IMR-90 (cell line): Measurements from ENCODE around the gene RAB27B. TPM values are rescaled to one million over a fixed set of nuclear protein-coding genes. Genes with fewer than 3 reads are reported as not detected.

Experiments
- ATAC-seq: fragments of 200-7000 bp; cut with Tn5 transposase; 2 replicates; pipeline ENCODE4 v1.9.1; 2020; ENCODE audit warnings: low read depth, mild to moderate bottlenecking, moderate library complexity
- BruUV-seq: library from RNA; stranded (reverse); fragments of 400-500 nt; replicated peaks from 2 replicates; lab custom pipeline; 2021; lab: Mats Ljungman, UMichigan
- CTCF ChIA-PET: fragments of 300-600 bp; formaldehyde crosslinking; extraction: SDS; loops from one replicate; lab custom pipeline; 2021; ENCODE audit warnings: antibody characterized with exemption; lab: Yijun Ruan, JAX
- POLR2A ChIA-PET: fragments of 300-600 bp; sonication (Branson Sonifier 250); formaldehyde crosslinking; loops from one replicate; lab custom pipeline; 2022; ENCODE audit warnings: antibody characterized with exemption; ENCODE audit not compliant: unreplicated experiment; lab: Charles Lee
- DNase-seq: peaks from one replicate; pipeline ENCODE4 v3.0.0; 2013
- H2AFZ ChIP-seq: replicated peaks from 2 replicates; pipeline ENCODE3; 2013; ENCODE audit warnings: low read length, mild to moderate bottlenecking; ENCODE audit not compliant: poor library complexity
- H2AK5ac ChIP-seq: 2 replicates; pipeline ENCODE4 v1.6.1; 2013; ENCODE audit warnings: low read depth, low read length, inconsistent platforms
- H2AK9ac ChIP-seq: replicated peaks from 2 replicates; pipeline ENCODE3; 2013; ENCODE audit warnings: mild to moderate bottlenecking, low read depth, low read length, moderate library complexity; ENCODE audit not compliant: poor library complexity
- H2BK120ac ChIP-seq: 2 replicates; pipeline ENCODE4 v1.6.1; 2013; ENCODE audit warnings: low read depth, low read length, inconsistent platforms
- H2BK15ac ChIP-seq: 3 replicates; pipeline ENCODE4 v1.6.1; 2013; ENCODE audit warnings: low read depth, low read length, inconsistent platforms
- H2BK20ac ChIP-seq: 2 replicates; pipeline ENCODE4 v1.6.1; 2013; ENCODE audit warnings: low read depth, mild to moderate bottlenecking, inconsistent platforms, low read length, moderate library complexity
- H2BK5ac ChIP-seq: 2 replicates; pipeline ENCODE4 v1.6.1; 2013; ENCODE audit warnings: mild to moderate bottlenecking, low read depth, low read length, inconsistent platforms; ENCODE audit not compliant: poor library complexity, severe bottlenecking
- H3K14ac ChIP-seq: replicated peaks from 2 replicates; pipeline ENCODE4 v1.6.1; 2013; ENCODE audit warnings: low read depth, low read length, inconsistent platforms
- H3K18ac ChIP-seq: 2 replicates; pipeline ENCODE4 v1.6.1; 2013; ENCODE audit warnings: low read depth, low read length, control low read depth
- H3K23ac ChIP-seq: 2 replicates; pipeline ENCODE4 v1.6.1; 2013; ENCODE audit warnings: low read depth, low read length, inconsistent platforms
- H3K27ac ChIP-seq: 2 replicates; pipeline ENCODE4 v1.5.1; 2013; ENCODE audit warnings: mild to moderate bottlenecking, control low read depth, low read length; ENCODE audit not compliant: insufficient read depth
- H3K27me3 ChIP-seq: 2 replicates; pipeline ENCODE4 v1.6.1; 2013; ENCODE audit warnings: low read length; ENCODE audit not compliant: control insufficient read depth, insufficient read depth
- H3K36me3 ChIP-seq: 2 replicates; pipeline ENCODE4 v1.6.1; 2013; ENCODE audit warnings: low read length, mixed read lengths; ENCODE audit not compliant: control insufficient read depth, insufficient read depth
- H3K4ac ChIP-seq: 2 replicates; pipeline ENCODE4 v1.6.1; 2013; ENCODE audit warnings: low read depth, low read length, inconsistent platforms
- H3K4me1 ChIP-seq: 2 replicates; pipeline ENCODE4 v1.6.1; 2013; ENCODE audit warnings: low read length, mixed read lengths; ENCODE audit not compliant: control insufficient read depth, insufficient read depth
- H3K4me2 ChIP-seq: 2 replicates; pipeline ENCODE4 v1.6.1; 2013; ENCODE audit warnings: low read depth, mild to moderate bottlenecking, control low read depth, low read length, moderate library complexity
- H3K4me3 ChIP-seq: 2 replicates; pipeline ENCODE4 v1.5.1; 2013; ENCODE audit warnings: low read depth, mild to moderate bottlenecking, control low read depth, low read length, moderate library complexity; ENCODE audit not compliant: insufficient read depth
- H3K56ac ChIP-seq: 2 replicates; pipeline ENCODE4 v1.6.1; 2013; ENCODE audit warnings: low read length, inconsistent platforms; ENCODE audit not compliant: insufficient read depth; ENCODE audit errors: extremely low read depth
- H3K79me1 ChIP-seq, 2 experiments: 2 replicates each; pipeline ENCODE4 v1.6.1; 2013; ENCODE audit warnings: low read length in 2 of 2, inconsistent platforms in 1 of 2, low read depth in 1 of 2
- H3K9ac ChIP-seq: 2 replicates; pipeline ENCODE4 v1.6.1; 2013; ENCODE audit warnings: low read depth, low read length, control low read depth
- H3K9me1 ChIP-seq: 2 replicates; pipeline ENCODE4 v1.6.1; 2013; ENCODE audit warnings: low read length, inconsistent platforms; ENCODE audit not compliant: insufficient read depth
- H3K9me3 ChIP-seq: 2 replicates; pipeline ENCODE4 v1.6.1; 2013; ENCODE audit warnings: low read length; ENCODE audit not compliant: control insufficient read depth, insufficient read depth
- H4K20me1 ChIP-seq: 2 replicates; pipeline ENCODE4 v1.6.1; 2013; ENCODE audit warnings: low read length, inconsistent platforms; ENCODE audit not compliant: insufficient read depth
- H4K5ac ChIP-seq: 2 replicates; pipeline ENCODE4 v1.6.1; 2013; ENCODE audit warnings: mild to moderate bottlenecking, low read depth, low read length, control low read depth
- H4K8ac ChIP-seq, 2 experiments: 2 replicates each; pipeline ENCODE4 v1.6.1; 2013; ENCODE audit warnings: low read depth in 2 of 2, low read length in 2 of 2, control low read depth in 1 of 2, inconsistent platforms in 1 of 2
- H4K91ac ChIP-seq: 2 replicates; pipeline ENCODE4 v1.6.1; 2013; ENCODE audit warnings: low read depth, low read length, inconsistent platforms; ENCODE audit not compliant: insufficient read depth
- CEBPB ChIP-seq: IDR thresholded peaks from 2 replicates; pipeline ENCODE4 v1.6.1; 2012; ENCODE audit warnings: low read depth, low read length, improper control_type of control experiment
- CHD1 ChIP-seq: IDR thresholded peaks from 2 replicates; pipeline ENCODE4 v1.6.1; 2012; ENCODE audit warnings: low read depth, low read length, improper control_type of control experiment
- CTCF ChIP-seq: conservative IDR thresholded peaks from 2 replicates; pipeline ENCODE4 v1.5.1; 2012; ENCODE audit warnings: mild to moderate bottlenecking, low read depth, low read length, improper control_type of control experiment
- RAD21 ChIP-seq: IDR thresholded peaks from 2 replicates; pipeline ENCODE4 v1.6.1; 2012; ENCODE audit warnings: low read length, improper control_type of control experiment
- WGBS, 2 experiments: methylation state at CpG; one replicate each; pipeline versions ENCODE4 v1.1.5 to v1.1.7; 2013; ENCODE audit warnings: missing lambda C conversion rate in 2 of 2; ENCODE audit not compliant: insufficient read length in 1 of 2; ENCODE audit errors: extremely low coverage in 2 of 2; 5-methylcytosine and 5-hydroxymethylcytosine counted together
- dilution Hi-C: fragments of 300-500 bp; cut with HindIII; formaldehyde crosslinking; loops from one replicate; pipeline ENCODE4 v1.14.3; 2018; ENCODE audit warnings: low sequenced_read_pairs; ENCODE audit not compliant: unreplicated experiment
- in situ Hi-C: fragments of 300-500 bp; cut with MboI; formaldehyde crosslinking; loops from 3 replicates; pipeline ENCODE4 v1.14.3; 2019; ENCODE audit warnings: low sequenced_read_pairs, inconsistent platforms, mixed read lengths
- intact Hi-C: fragments of 100-400 bp; cut with micrococcal nuclease; formaldehyde crosslinking; loops from 2 replicates; pipeline ENCODE4 v1.10.0; 2022
- polyA plus RNA-seq, 3 experiments: library from polyadenylated mRNA; depleted of rRNA; stranded (reverse); fragments of >200 nt; gene quantifications; 2 replicates each; pipeline ENCODE4 v1.2.3, GENCODE V29; 2012; ENCODE audit warnings: low replicate concordance in 1 of 3
- total RNA-seq: library from RNA; depleted of rRNA; stranded (reverse); fragments of >200 nt; gene quantifications from 2 replicates; pipeline ENCODE4 v1.2.3, GENCODE V29; 2012

The RAB27B gene
- total and polyA plus RNA-seq, 2 of the 4 experiments (the other 2 are of a cell fraction) = 0.24 to 1.3 TPM

DNA sequence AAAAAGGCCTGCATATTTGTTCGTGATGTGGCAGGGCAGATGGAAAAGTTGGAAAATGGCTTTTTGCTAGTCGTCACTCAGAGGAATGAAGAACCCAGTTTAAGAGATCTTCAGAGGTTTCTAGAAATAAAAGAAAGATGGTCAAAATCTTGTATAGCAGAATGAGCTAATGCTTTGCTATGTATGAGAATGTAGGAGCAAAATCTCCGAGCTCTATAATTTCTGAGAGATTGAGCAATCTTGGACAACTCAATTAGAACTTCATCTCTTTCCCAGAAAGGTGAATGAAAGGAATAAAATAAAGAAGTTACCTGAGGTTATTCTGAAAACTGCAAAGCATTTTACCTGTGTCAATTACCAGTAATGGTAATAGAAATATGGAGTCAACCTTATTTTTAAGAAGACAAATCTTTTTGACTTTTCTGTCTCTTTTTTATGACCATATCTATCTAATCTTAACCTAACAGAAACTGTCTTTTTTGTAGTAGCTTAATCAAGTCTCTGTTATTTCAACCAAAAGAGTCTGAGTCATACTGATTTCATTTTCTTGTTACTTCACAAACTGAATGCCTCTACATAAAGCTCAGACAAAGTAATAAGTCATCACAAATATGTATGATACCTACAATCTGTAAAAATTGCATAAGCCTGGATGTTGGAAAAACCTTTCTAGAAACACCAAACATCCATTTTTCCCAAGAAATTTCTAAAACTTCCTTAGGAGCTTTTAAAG lies 98.5 kb downstream of the RAB27B start:
- H3K4me3 ChIP-seq = no peak overlapping the region
- no peak overlapping the region for H2BK20ac ChIP-seq
- ChIA-PET CTCF (no interaction called here), POLR2A (no interaction called here)
- H2AFZ ChIP-seq = no peak overlapping the region
- BruUV-seq = no TSS peak
- ATAC-seq (no peak), DNase-seq (peak; percentile 57)
- no peak overlapping the region for H4K91ac ChIP-seq
- dilution Hi-C loops = no loop called here
- intact Hi-C loops = no loop called here
- H3K9me3 ChIP-seq = peaks cover 5% of the 10 kb centered on the region
- no peak overlapping the region for H3K56ac ChIP-seq
- H4K5ac ChIP-seq = no peak overlapping the region
- 100% methylated on average over 1 of the region's 3 CpGs; no CpG with 5 or more reads in 1 of the 2 experiments for WGBS, 2 experiments
- H3K4me1 ChIP-seq = no peaks in the 10 kb centered on the region
- H3K4me2 ChIP-seq = no peak overlapping the region
- H3K18ac ChIP-seq = no peak overlapping the region
- H2BK5ac ChIP-seq = no peak overlapping the region
- H3K9me1 ChIP-seq = no peaks in the 10 kb centered on the region; the same call in 1 of the 2 replicates
- no peak overlapping the region for H2BK15ac ChIP-seq
- no peaks in the 10 kb centered on the region for H3K27me3 ChIP-seq
- in situ Hi-C loops = loop anchor here (10.0 kb wide), 1 partner anchor 58 kb away; no protein-coding TSS in a partner anchor
- H3K9ac ChIP-seq = no peak overlapping the region
- H2AK9ac ChIP-seq = no peak overlapping the region
- no peak overlapping the region for H3K27ac ChIP-seq
- no peaks in the 10 kb centered on the region for H3K79me1 ChIP-seq
- H3K23ac ChIP-seq = no peak overlapping the region
- no peak overlapping the region for H2AK5ac ChIP-seq
- no peak overlapping the region for H2BK120ac ChIP-seq
- H3K36me3 ChIP-seq = peaks cover 6% of the 10 kb centered on the region
- TF ChIP-seq CEBPB (peak; percentile 16; the same call in 1 of the 2 replicates), RAD21 (no peak), CHD1 (no peak), CTCF (no peak)
- H3K14ac ChIP-seq = no peak overlapping the region
- H4K20me1 ChIP-seq = no peaks in the 10 kb centered on the region
- no peak overlapping the region for H4K8ac ChIP-seq
- no peak overlapping the region for H3K4ac ChIP-seq
